ENCODE measurements around the gene PJA2. TPM values are rescaled to one million over a fixed set of nuclear protein-coding genes. Genes with fewer than 3 reads are reported as not detected.

The PJA2 gene, protein sequence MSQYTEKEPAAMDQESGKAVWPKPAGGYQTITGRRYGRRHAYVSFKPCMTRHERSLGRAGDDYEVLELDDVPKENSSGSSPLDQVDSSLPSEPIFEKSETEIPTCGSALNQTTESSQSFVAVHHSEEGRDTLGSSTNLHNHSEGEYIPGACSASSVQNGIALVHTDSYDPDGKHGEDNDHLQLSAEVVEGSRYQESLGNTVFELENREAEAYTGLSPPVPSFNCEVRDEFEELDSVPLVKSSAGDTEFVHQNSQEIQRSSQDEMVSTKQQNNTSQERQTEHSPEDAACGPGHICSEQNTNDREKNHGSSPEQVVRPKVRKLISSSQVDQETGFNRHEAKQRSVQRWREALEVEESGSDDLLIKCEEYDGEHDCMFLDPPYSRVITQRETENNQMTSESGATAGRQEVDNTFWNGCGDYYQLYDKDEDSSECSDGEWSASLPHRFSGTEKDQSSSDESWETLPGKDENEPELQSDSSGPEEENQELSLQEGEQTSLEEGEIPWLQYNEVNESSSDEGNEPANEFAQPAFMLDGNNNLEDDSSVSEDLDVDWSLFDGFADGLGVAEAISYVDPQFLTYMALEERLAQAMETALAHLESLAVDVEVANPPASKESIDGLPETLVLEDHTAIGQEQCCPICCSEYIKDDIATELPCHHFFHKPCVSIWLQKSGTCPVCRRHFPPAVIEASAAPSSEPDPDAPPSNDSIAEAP
- total RNA-seq (2014; rRNA removed; shearing (Covaris generic)) (41.3 and 47.9 TPM in 2 replicates), total RNA-seq (2022) (69.7 and 79.8 TPM in 2 replicates), Bru-seq, nascent RNA (percentile 89 among the genes with signal in this experiment), BruChase-seq, experiment 1, labeled RNA remaining after a 6-hour chase (percentile 89 among the genes with signal in this experiment), BruChase-seq, experiment 2, labeled RNA remaining after a 2-hour chase (percentile 90 among the genes with signal in this experiment)
- long read RNA-seq, full-length matches to known transcripts = 206 of 240 reads
- long read RNA-seq, partial matches to known transcripts = 21 of 240 reads
- long read RNA-seq, other reads (novel, unspliced or antisense) = 13 of 240 reads

GRCh38 chr5:109409844-109410388 lies at the start of gene PJA2:
Gene PJA2, minus strand, starts transcription at chr5:109409974. Its CDS starts 26,541 bp downstream, at chr5:109383433.
- DNase-seq (ENCODE audit: low spot score) = peak; percentile 99
- Histone ChIP-seq H3K79me2 (ENCODE audit: insufficient read depth, low read depth, low read length) (peaks cover 47% of the 10 kb centered on the region), H4K20me1 (ENCODE audit: insufficient read depth, low read length) (peaks cover 12% of the 10 kb centered on the region; the same call in 1 of the 2 replicates), H3K27ac (ENCODE audit: low read depth, low read length, poor library complexity, severe bottlenecking) (peak within 1 kb of the TSS; percentile 94), H2AFZ (ENCODE audit: low read length) (peak within 1 kb of the TSS; percentile 100), H3K9me2 (ENCODE audit: insufficient read depth, low read length) (no peaks in the 10 kb centered on the region), H3K9me3 (ENCODE audit: low read length) (peaks cover 5% of the 10 kb centered on the region; the same call in 1 of the 2 replicates), H3K36me3 (ENCODE audit: insufficient read depth, low read length) (peaks cover 9% of the 10 kb centered on the region), H3K4me3 (ENCODE audit: low read depth, low read length, poor library complexity, severe bottlenecking) (peak within 1 kb of the TSS; percentile 94), H3K4me1 (ENCODE audit: insufficient read depth, low read length, poor library complexity, severe bottlenecking) (peaks cover 28% of the 10 kb centered on the region), H3K4me2 (ENCODE audit: low read length) (peak within 1 kb of the TSS; percentile 97)
- no TSS peak for BruUV-seq (replicated peaks)
- ChIA-PET CTCF (ENCODE audit: unreplicated experiment) (interaction anchor here (0.5 to 0.6 kb wide), 2 partner anchors 18 to 1027 kb away, joined by 3 read pairs; no protein-coding TSS in a partner anchor), POLR2A (interaction anchor here (0.6 to 1.9 kb wide), 9 partner anchors 9 to 1889 kb away, joined by 3 to 6 read pairs (median 3); partner anchors contain the start of gene MAN2A1)
- intact Hi-C loops (cut with micrococcal nuclease; ENCODE audit: unreplicated experiment) = loop anchor here (1.0 to 10.0 kb wide), 6 partner anchors 279 to 1685 kb away; partner anchors contain the start of genes FBXL17, MAN2A1, SLC25A46 and WDR36
- no peak for TF ChIP-seq EZH2phosphoT487 (IDR thresholded peaks at IDR 0.05; ENCODE audit: borderline replicate concordance, low read depth, low read length)
- TF ChIP-seq, protein P1, sequence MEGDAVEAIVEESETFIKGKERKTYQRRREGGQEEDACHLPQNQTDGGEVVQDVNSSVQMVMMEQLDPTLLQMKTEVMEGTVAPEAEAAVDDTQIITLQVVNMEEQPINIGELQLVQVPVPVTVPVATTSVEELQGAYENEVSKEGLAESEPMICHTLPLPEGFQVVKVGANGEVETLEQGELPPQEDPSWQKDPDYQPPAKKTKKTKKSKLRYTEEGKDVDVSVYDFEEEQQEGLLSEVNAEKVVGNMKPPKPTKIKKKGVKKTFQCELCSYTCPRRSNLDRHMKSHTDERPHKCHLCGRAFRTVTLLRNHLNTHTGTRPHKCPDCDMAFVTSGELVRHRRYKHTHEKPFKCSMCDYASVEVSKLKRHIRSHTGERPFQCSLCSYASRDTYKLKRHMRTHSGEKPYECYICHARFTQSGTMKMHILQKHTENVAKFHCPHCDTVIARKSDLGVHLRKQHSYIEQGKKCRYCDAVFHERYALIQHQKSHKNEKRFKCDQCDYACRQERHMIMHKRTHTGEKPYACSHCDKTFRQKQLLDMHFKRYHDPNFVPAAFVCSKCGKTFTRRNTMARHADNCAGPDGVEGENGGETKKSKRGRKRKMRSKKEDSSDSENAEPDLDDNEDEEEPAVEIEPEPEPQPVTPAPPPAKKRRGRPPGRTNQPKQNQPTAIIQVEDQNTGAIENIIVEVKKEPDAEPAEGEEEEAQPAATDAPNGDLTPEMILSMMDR (conservative IDR thresholded peaks at IDR 0.05; ENCODE audit: low read length) = no peak

- Histone ChIP-seq H3K9me2 (ENCODE audit: insufficient read depth, low read length) (no peaks in the 10 kb centered on the region), H3K9me3 (ENCODE audit: low read length) (no peaks in the 10 kb centered on the region), H4K20me1 (ENCODE audit: insufficient read depth, low read length) (no peaks in the 10 kb centered on the region), H3K4me2 (ENCODE audit: low read length) (no peak overlapping the region), H2AFZ (ENCODE audit: low read length) (no peak overlapping the region; the same call in 1 of the 2 replicates), H3K4me3 (ENCODE audit: low read depth, low read length, poor library complexity, severe bottlenecking) (no peak overlapping the region), H3K79me2 (ENCODE audit: insufficient read depth, low read depth, low read length) (no peaks in the 10 kb centered on the region), H3K36me3 (ENCODE audit: insufficient read depth, low read length) (no peaks in the 10 kb centered on the region), H3K4me1 (ENCODE audit: insufficient read depth, low read length, poor library complexity, severe bottlenecking) (no peaks in the 10 kb centered on the region), H3K27ac (ENCODE audit: low read depth, low read length, poor library complexity, severe bottlenecking) (no peak overlapping the region)
- intact Hi-C loops (cut with micrococcal nuclease; ENCODE audit: unreplicated experiment) = no loop called here
- BruUV-seq (replicated peaks) = no TSS peak
- ChIA-PET CTCF (ENCODE audit: unreplicated experiment) (no interaction called here), POLR2A (no interaction called here)
- no peak for DNase-seq (ENCODE audit: low spot score)
- no peak for TF ChIP-seq EZH2phosphoT487 (IDR thresholded peaks at IDR 0.05; ENCODE audit: borderline replicate concordance, low read depth, low read length)
- TF ChIP-seq, protein P1 (conservative IDR thresholded peaks at IDR 0.05; ENCODE audit: low read length) = no peak
Observed at GRCh38 chr5:109455598-109456096, 45.9 kb upstream of the PJA2 start.

All from OCI-LY7 (cell line).